CD4-positive, alpha-beta T cell treated with Interferon gamma for 1 hour (primary cell): ENCODE measurements around the gene EGFR.
A peak's percentile ranks its signal among the peaks of the same experiment; 100 is the strongest.

Experiments
- DNase-seq: peaks from one replicate; pipeline ENCODE4 v3.0.0-alpha.2; 2020

Gene EGFR

GRCh38 chr7:55234408-55234807, 215.6 kb downstream of the EGFR start:
- DNase-seq, result no peak

- DNase-seq, result no peak
Observed at GRCh38 chr7:55235115-55235514, 216.3 kb downstream of the EGFR start.

GRCh38 chr7:55235801-55236200, 217.0 kb downstream of the EGFR start:
- no peak for DNase-seq

- DNase-seq, result no peak
Observed at GRCh38 chr7:55236476-55236875, 217.7 kb downstream of the EGFR start.

GRCh38 chr7:55237156-55237893, 218.5 kb downstream of the EGFR start:
- DNase-seq, result no peak

- DNase-seq, result no peak
Observed at GRCh38 chr7:55239406-55239805, 220.6 kb downstream of the EGFR start.

- no peak for DNase-seq
Observed at GRCh38 chr7:55240418-55241142, 221.8 kb downstream of the EGFR start.

- DNase-seq, result no peak
Observed at GRCh38 chr7:55241958-55242357, 223.1 kb downstream of the EGFR start.

GRCh38 chr7:55242613-55243012, 223.8 kb downstream of the EGFR start:
- DNase-seq, result no peak

GRCh38 chr7:55244006-55244745, 225.4 kb downstream of the EGFR start:
- no peak for DNase-seq

GRCh38 chr7:55245271-55245723, 226.5 kb downstream of the EGFR start:
- DNase-seq, result no peak

- DNase-seq, result no peak
Observed at GRCh38 chr7:55246171-55246570, 227.4 kb downstream of the EGFR start.

GRCh38 chr7:55247428-55247827, 228.6 kb downstream of the EGFR start:
- DNase-seq, result no peak

- no peak for DNase-seq
Observed at GRCh38 chr7:55248526-55248925, 229.7 kb downstream of the EGFR start.

- DNase-seq, result no peak
Observed at GRCh38 chr7:55249332-55249731, 230.5 kb downstream of the EGFR start.

GRCh38 chr7:55250313-55250712, 231.5 kb downstream of the EGFR start:
- DNase-seq, result no peak

GRCh38 chr7:55251313-55251712, 232.5 kb downstream of the EGFR start:
- DNase-seq, result no peak

GRCh38 chr7:55251911-55252310, 233.1 kb downstream of the EGFR start:
- DNase-seq, result no peak

- DNase-seq, result no peak
Observed at GRCh38 chr7:55252386-55252785, 233.6 kb downstream of the EGFR start.

GRCh38 chr7:55253188-55253587, 234.4 kb downstream of the EGFR start:
- DNase-seq, result no peak

GRCh38 chr7:55254242-55254595, 235.4 kb downstream of the EGFR start:
- DNase-seq, result no peak

GRCh38 chr7:55254596-55255495, 236.0 kb downstream of the EGFR start:
- peak; percentile 13 for DNase-seq
